ENCODE results near the gene KLF7.
A peak's percentile ranks its signal among the peaks of the same experiment; 100 is the strongest.

Gene KLF7

GRCh38 chr2:207051385-207051965, 114.3 kb downstream of the KLF7 start:
- no peak for DNase-seq (ENCODE audit: low read depth)
- no peak overlapping the region for H3K4me3 ChIP-seq (ENCODE audit: low read length)
- TF ChIP-seq, protein P1, sequence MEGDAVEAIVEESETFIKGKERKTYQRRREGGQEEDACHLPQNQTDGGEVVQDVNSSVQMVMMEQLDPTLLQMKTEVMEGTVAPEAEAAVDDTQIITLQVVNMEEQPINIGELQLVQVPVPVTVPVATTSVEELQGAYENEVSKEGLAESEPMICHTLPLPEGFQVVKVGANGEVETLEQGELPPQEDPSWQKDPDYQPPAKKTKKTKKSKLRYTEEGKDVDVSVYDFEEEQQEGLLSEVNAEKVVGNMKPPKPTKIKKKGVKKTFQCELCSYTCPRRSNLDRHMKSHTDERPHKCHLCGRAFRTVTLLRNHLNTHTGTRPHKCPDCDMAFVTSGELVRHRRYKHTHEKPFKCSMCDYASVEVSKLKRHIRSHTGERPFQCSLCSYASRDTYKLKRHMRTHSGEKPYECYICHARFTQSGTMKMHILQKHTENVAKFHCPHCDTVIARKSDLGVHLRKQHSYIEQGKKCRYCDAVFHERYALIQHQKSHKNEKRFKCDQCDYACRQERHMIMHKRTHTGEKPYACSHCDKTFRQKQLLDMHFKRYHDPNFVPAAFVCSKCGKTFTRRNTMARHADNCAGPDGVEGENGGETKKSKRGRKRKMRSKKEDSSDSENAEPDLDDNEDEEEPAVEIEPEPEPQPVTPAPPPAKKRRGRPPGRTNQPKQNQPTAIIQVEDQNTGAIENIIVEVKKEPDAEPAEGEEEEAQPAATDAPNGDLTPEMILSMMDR (conservative IDR thresholded peaks at IDR 0.05; ENCODE audit: low read length) = no peak

GRCh38 chr2:207049122-207049521, 116.6 kb downstream of the KLF7 start:
- TF ChIP-seq, protein P1 (conservative IDR thresholded peaks at IDR 0.05; ENCODE audit: low read length) = no peak
- no peak overlapping the region for H3K4me3 ChIP-seq (ENCODE audit: low read length)
- no peak for DNase-seq (ENCODE audit: low read depth)

- H3K4me3 ChIP-seq (ENCODE audit: low read length) = no peak overlapping the region
- TF ChIP-seq, protein P1 (conservative IDR thresholded peaks at IDR 0.05; ENCODE audit: low read length) = no peak
- DNase-seq (ENCODE audit: low read depth) = no peak
Measured at GRCh38 chr2:207048416-207048815, 117.3 kb downstream of the KLF7 start.

GRCh38 chr2:207046724-207047123, 119.0 kb downstream of the KLF7 start:
- TF ChIP-seq, protein P1 (conservative IDR thresholded peaks at IDR 0.05; ENCODE audit: low read length) = peak; percentile 27
- no peak overlapping the region for H3K4me3 ChIP-seq (ENCODE audit: low read length)
- peak; percentile 60 for DNase-seq (ENCODE audit: low read depth)

DNA sequence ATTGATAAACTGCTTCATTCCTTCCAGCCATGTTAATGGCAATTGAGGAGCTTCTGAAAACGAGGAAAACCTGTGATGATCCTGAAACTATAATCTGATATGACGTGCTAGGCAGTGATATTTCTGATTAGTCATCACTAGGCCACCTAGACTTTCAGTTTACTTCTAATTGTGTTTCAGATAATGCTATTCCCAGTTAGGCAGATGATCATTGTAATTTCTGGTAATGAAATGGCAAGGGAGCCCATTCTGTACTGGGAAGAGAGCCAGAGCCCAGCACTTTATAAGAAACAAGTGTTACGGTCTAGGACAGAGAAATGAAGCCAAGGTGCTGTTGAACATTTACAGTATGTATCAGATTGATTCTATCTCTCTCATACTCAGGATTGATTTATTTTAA, 120.2 kb downstream of the KLF7 start:
- TF ChIP-seq, protein P1 (conservative IDR thresholded peaks at IDR 0.05; ENCODE audit: low read length) = no peak
- no peak for DNase-seq (ENCODE audit: low read depth)
- no peak overlapping the region for H3K4me3 ChIP-seq (ENCODE audit: low read length)

DNA sequence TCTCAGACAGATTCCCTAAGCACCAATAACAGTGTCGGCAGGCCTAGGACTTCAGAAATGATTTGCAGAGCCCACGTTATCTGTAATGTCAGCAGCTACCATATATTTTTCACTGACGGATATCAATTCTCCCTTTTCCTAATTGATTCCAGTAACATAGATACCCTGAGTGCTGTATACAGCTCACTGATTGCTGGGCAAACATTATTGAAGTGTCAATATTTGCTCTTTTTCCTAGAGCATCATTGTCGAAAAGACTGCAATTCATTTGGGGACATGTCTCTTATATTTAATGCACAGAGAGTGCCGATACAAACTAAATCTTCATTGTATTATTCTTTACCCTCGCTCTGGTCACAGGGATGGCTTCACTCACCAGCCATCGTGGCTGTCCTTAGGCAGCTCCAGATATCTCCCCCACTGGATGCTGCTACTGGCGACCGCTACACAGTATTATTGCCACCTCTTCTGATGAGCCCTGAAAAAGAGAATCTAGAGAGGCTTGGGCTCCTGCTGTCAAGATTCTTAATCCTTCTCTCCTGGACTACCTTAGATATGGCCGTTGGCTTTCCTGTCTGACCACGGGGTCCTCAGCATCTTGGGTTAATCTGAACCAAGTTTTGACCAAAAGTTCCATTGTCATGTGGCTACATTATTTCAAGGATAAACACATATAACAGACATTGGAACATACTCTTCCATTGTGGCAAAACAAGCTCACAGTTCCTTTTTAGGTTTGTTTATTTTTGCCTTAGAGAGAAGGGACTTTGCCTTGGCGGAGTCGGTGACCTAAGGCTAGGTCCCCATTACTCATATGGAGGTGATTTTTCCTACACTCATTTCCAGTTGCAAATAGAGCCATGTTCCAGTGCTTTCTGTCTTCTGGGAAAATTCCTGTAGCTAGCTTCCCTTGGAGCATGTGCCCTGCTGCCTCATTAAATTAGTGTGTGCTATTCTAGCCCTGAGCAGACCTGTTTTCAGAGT, 121.1 kb downstream of the KLF7 start:
- H3K4me3 ChIP-seq (ENCODE audit: low read length) = no peak overlapping the region
- no peak for DNase-seq (ENCODE audit: low read depth)
- TF ChIP-seq, protein P1 (conservative IDR thresholded peaks at IDR 0.05; ENCODE audit: low read length) = no peak
